HG03103 (cell line): ENCODE measurements around the gene BGN.
A peak's percentile ranks its signal among the peaks of the same experiment; 100 is the strongest.

Experiments used
- ATAC-seq: cut with Tn5 transposase; IDR thresholded peaks from one replicate; pipeline ENCODE4 v1.9.1; 2021; ENCODE audit warnings: low read depth; ENCODE audit not compliant: unreplicated experiment

Gene BGN

DNA sequence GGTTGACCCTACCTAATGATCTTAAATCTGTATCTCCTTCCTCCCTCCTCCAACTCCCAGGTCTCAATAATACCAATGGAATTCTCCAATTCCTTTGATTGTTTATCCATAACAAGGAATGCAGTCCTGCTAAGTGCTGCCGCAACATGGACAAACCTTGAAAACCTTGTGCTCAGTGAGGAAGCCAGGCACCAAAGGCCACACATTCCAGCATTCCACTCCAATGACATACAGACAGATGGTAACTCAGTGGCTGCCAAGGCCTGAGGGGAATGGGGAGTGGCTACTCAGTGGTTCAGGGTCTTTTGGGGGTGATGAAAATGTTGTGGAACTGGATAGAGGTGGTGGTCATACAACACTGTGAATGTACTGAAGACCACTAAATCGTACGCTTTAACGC is 34.8 kb upstream of the BGN start:
- no peak for ATAC-seq

GRCh38 chrX:153460826-153461225 is 34.0 kb upstream of the BGN start:
- no peak for ATAC-seq

GRCh38 chrX:153462291-153462690 is 32.5 kb upstream of the BGN start:
- ATAC-seq, result no peak

DNA sequence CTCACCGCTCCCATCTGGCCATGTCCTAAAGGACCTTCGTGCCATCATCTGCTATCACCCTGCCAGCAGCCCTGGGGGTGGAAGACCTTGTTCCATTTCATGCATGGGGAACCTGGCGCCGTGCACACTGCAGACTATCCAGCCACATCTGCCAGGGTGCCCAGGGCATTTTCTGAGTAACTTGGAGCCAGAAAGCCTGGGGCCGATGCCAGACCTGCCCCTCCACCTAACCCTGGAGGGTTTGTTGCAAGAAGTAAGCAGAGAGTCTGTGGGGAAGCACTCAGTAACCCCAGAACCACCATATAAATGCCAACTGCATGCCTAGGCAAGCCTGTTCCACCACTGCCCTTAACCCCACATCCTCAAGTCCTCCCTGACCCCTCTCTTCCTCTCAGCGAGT is 31.7 kb upstream of the BGN start:
- ATAC-seq, result no peak

DNA sequence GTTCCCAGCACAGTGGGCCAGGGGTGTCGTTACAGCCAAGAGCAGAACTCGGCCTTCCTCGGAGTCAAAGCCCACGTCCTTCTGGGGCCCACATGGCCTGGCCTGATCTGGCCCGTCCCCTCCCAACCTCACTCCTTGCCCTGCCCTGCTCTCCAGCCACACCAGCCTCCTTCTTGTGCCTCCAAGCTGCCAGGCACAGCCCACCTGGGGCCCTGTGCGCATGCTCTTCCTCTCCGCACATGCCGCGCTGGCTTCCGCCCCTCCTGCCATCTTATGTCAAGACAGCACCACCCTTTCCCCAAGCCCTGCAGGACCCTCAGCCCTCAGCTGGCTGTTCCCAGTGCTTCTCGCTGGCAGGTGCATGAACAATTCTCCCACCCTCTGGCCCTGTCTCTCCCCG is 31.2 kb upstream of the BGN start:
- no peak for ATAC-seq

DNA sequence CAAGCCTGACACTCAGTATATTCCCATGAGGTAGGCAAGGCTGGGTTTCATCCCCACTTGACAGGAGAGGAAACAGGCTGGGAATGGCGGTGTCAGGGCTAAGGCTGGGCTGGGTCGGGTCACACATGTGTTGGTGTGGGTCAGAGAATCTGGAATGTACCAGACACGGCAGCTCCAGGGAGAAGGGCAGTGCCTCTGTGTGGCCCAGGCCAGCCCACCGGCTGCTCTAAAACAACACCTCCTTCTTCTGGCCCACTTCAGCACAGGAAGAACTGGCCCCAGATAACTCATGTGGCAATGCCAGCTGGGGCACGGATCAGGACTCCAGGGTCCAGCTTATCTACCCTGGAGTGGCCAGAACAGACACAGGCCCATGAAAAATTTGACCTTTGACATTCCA is 30.7 kb upstream of the BGN start:
- no peak for ATAC-seq

DNA sequence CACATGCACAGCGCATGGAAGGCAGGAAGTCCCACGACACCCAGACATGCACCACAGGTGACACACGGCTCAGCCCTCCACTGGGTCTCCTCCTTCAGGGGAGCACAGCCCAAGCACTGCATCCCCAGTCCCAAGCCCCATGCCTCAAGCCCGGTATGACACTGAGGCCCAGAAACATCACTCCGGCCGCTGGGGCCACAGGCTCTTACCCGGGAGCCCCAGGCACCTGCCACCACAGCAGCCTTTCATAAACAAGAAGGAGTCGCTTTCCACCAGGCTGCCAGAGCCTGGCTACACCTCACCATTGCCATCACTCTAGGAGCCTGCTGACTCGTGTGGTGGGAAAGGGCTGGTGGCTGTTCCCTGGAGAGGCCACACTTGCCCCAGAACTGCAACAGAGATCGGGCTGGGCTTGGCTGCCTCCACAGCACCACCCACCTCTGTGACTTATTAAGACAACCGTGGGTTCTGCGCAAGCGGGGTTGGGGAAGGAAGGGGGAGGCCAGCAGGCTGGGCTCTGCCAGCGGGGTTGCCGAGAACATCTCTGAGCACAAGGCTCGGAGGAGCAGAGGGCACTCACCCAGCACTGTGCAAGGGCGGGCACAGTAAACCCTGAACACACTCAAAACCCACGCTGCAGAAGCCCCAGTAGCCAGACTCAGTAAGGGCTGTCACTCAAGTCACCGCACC is 28.9 kb upstream of the BGN start:
- no peak for ATAC-seq

GRCh38 chrX:153468008-153468580 is 26.7 kb upstream of the BGN start:
- no peak for ATAC-seq

DNA sequence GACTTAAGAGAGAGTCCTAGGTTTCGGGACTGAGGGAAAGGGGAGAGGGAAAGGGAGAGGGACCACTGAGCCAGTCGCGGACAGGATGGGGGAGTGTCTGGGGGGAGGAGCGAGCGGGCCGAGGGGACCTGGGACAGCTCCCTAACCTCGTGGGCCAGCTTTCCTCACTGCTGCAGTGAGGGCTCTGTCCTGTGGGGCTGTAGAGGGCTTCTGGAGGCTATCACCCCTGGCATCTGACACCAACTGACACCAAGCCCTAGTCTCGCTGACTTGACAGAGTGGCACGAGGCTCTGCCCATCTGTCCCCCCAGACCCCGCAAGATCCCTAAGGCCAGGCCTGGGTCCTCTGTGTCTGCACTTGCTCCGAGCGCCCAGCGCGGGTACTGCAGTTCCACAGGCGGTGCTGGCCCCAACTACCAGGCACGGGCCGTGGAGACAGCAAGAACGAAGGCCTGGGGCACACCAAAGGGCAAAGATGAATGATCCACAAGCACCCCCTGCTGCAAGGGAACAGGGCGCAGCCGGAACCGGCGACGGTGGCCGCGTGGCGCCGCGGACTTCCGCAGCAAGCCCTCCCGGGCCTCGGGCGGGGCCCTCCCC is 24.9 kb upstream of the BGN start:
- ATAC-seq, result peak; percentile 29

GRCh38 chrX:153470411-153471363 is 24.1 kb upstream of the BGN start, which contains the start of gene HAUS7:
Gene HAUS7 (minus strand): TSS chrX:153470576. CDS start chrX:153470557, 19 bp downstream.
- ATAC-seq, result peak; percentile 87

DNA sequence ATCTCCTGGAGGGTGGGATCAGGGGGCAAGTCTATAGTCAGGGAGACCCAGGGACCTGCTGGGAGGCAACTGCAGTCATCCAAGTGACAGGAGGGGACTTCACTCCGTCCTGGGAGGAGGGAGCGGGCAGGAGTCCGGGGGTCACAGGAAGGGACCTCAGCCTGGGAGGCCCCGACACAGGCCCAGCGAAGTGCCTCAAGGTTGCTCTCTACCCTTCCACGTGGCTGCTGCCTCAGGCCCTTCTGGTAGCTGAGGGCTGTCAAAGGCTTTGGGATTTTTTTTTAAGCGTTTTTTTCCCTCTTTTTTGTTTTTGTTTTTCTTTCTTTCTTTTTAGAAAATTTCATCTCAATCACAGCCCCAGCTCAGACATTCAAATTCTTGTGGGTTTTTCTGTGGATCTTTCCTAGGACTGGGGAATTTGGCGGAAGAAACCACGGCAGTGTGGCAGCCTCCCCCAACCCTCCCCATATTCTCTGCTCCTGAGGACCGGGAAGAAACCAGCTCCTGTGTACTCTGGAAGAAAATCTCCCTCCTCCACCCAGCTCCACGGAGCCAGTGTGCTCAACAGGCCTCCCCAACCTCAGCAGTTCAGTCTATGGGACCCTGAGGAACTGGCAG is 23.0 kb upstream of the BGN start:
- no peak for ATAC-seq

GRCh38 chrX:153473126-153473525 is 21.7 kb upstream of the BGN start:
- ATAC-seq, result no peak

DNA sequence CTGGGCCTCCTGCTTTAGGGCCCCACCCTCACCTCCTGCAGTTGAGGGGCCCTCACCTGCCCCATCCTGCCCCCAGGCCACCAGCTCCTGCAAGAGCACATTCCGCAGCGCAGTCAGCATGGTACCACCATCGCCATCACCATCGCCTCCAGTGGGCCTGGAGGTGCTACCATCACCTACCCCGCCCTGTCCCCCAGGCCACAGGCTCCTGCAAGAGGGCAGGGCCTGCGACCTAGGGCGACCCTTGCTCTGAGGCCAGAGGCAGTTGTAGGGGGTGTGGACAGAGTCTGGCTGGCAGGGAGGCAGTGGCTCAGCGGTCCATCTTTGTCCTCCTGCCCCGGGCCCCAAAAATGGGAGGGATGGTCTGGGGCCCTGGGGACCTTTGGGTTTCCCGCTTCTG is 20.5 kb upstream of the BGN start:
- ATAC-seq, result no peak

DNA sequence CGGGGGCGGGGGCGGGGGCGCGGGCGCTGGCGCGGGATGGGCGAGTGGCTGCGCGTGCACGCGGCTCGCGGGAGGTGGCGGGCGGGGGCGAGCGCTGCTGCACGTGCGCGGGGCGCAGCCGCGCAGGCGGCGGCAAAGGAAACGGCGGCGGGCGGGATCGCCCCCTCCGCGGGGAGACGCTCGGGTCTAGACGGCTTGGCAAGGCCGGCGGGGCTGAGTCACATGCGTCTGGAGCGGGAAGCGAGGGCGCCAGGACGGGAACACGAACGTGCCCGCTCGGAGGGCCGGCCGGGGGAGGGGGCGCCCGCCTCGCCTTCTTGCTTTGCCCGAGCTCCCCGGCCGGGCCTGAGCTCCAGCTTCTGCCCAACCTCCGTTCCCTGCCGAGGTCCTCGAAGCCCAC is 20.1 kb upstream of the BGN start:
- no peak for ATAC-seq

DNA sequence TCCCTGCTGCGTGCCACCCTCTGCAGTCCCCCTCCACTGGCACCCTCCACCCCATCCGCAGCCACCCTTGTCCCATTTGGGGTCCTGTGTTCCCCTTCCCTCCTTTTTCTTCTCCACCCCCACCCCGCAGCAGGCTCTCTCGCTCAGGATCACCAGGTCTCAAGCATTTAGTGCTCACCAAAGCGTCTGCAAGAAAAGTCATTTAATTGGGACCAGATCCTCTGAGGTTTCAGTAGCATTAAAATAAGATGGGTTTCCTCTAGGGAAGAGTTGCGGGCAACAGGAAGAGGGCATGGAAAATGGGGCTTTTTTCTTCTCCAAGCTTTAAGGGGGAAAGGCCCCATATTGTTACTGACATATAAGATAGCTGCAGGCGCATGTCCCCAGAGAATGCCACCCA is 19.5 kb upstream of the BGN start:
- no peak for ATAC-seq

DNA sequence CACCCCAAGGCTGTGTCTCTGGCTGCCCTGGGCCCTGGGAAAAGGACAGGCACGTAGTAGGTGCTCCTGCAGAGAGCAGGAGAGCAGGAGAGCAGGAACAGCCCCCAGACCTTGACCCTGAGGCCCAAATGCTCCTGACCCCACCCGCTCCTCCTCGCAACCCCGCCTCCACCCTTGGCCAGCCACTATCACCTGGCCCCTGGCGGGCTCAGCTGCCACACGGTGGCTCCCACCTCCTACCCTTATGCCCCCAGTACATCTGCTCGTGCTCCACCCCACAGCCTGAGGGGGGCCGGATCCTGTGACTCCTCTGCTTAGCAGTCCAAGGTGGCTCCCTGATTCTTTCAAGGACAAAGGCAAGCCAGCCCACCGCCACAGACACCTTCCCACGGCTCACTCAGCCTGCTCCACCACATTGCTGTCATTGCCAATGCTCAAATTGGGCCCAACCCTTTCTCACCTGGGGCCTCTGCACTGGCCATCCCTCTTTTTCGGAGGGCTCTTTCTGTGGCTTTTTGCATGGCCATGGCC is 19.0 kb upstream of the BGN start:
- ATAC-seq, result no peak

- ATAC-seq, result no peak
Observed at GRCh38 chrX:153476666-153477363, 18.0 kb upstream of the BGN start.

- no peak for ATAC-seq
Observed at GRCh38 chrX:153477364-153477857, 17.4 kb upstream of the BGN start.

DNA sequence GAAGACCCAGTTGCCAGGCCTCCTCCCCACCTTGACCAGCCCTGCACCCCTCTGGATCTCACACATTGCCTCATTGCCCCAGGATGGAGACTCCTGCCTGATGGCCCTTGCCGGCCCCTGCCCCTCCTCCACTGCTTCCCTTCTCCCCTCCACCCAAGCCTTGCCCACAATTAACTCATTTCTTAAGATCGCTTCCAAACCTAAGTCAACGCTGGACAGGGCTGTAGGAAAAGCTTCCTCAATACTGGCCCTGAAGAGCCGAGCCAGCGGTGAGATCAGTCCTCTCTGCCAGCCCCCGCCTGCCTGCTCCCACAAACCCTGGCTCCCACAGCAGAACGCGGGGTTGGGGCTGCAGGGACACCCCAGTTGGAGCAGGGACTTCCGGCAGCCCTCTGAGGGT is 16.9 kb upstream of the BGN start:
- no peak for ATAC-seq

- ATAC-seq, result no peak
Observed at GRCh38 chrX:153478746-153479145, 16.0 kb upstream of the BGN start.
